T47D (cell line): ENCODE results near the gene CHMP4B.
A peak's percentile ranks its signal among the peaks of the same experiment; 100 is the strongest.
"Not testable (repeated sequence)": the region's sequence is repeated elsewhere in the genome, so short reads cannot be mapped to it uniquely, and the experiment has no call there.

Experiments used
- DNase-seq, 2 experiments: peaks; one replicate each; pipeline versions ENCODE4 v3.0.0 to v3.0.0-alpha.2; 2011 to 2012; ENCODE audit warnings: low read depth in 1 of 2, low spot score in 1 of 2
- JUND ChIP-seq: IDR thresholded peaks from 2 replicates; pipeline ENCODE4 v1.6.1; 2012; ENCODE audit warnings: low read depth
- in situ Hi-C: cut with HindIII; loops from 2 replicates; pipeline ENCODE4 v1.10.0; 2016; ENCODE audit warnings: low sequenced_read_pairs, low pct_unique_long_range_greater_than_20kb

The CHMP4B gene

GRCh38 chr20:33781945-33782344 is 29.2 kb upstream of the CHMP4B start:
- in situ Hi-C loops: no loop called here
- TF ChIP-seq JUND: no peak
- peak in 1 of 2 experiments; percentile 67 for DNase-seq

DNA sequence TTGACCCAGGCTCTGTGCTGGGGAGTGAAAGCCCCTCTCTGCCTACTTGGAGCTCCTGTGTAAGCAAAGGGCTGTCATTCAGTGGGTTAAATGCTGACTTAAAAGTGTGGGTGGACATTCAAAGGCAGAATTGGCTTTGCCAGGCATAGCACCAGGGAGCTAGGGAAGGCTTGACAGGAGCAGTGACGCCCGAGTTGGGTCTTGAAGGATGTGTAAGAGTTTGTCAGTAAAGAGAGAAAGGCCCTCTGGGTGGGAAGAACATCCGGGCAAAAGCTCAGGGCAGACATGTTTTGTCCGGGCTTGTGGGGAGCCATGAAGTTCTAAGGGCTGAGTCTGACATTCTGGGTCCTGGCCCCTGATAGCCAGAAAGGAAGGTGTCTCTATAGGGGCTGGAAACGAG is 27.9 kb upstream of the CHMP4B start:
- no peak for DNase-seq
- in situ Hi-C loops: no loop called here
- no peak for TF ChIP-seq JUND

DNA sequence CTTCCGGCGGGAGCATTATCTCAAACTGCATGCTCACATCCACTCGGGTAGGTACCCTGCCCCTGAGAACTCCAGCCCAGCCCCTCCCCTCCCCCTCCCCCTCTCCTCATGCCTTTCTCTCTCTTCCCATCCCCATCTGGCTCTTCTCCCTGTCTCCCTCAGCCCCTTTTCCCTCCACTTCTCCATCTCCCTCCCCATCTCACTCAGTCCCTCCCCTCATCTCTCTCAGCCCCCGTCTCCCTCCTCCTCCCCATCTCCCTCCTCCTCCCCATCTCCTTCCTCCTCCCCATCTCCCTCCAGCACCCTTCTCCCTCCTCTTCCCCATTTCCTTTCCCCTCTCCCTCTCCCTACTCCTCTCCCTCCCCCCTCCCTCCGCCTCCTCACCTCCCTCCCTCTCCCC is 27.3 kb upstream of the CHMP4B start:
- DNase-seq: no peak
- in situ Hi-C loops: no loop called here

DNA sequence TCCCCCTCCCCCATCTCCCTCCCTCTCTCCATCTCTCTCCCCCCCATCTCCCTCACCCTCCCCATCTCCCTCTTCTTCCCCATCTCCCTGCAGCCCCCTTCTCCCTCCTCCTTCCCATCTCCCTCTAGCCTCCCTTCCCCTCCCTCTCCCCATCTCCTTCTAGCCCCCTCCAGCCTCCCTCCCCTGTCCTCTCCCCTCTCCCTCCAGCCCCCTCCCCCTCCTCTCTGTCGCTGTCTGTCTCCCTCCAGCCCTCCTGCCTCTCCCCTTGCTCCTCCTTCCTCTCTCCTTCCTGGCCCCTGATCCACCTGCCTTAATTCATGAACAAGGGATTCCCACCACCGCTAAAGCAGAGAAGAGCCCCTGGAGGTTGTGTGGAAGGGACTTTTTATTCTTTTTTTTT is 26.9 kb upstream of the CHMP4B start:
- in situ Hi-C loops: no loop called here
- no peak for TF ChIP-seq JUND
- no peak for DNase-seq

More for the DNA sequence above, 27.3 kb upstream of the CHMP4B start:
- TF ChIP-seq JUND: no peak

DNA sequence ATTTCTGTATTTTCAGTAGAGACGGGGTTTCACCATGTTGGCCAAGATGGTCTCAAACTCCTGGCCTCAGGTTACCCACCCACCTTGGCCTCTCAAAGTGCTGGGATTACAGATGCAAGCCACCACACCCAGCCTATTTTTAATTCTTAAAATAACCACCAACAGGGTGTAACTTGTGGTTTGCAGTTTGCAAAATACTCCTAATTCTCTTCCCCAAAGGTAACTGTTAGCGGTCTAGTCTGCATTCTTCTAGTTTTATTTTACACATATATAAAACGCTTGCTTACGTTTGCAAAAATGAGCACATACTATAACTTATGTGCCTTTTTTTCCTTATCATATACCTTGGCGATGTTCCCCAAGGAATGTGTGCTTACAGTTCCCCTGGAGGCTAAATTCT is 25.6 kb upstream of the CHMP4B start:
- DNase-seq: no peak
- in situ Hi-C loops: no loop called here
- TF ChIP-seq JUND: no peak

DNA sequence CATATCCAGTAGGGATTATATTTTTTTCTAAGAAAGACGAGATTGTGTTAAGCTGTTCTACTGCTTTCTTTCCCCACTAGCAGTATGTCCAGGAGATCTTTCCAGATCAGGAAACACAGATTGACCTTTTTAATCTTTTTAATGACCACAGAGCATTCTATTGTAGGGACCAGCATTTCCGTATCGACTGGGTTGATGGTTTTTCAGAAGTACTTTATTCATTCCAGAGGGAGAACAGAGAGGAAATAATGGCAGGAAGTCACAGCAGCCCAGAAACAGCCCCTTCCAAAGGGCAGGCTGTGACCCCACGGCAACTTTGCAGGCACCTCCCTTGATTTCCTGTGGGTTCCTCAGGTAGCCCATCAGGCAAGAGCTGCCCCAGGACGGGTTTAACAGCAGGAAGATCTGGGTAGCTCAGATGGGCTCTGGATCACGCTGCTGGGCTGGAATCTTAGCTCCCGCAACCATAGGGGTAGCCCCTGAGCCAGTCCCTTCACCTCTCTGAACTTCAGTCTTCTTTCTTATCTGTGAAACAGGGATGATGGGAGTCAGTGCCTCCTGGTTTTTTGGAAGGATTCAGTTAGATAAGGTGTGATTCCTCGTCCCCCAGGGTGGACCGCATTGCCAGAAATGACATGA is 23.8 kb upstream of the CHMP4B start:
- no peak for DNase-seq
- TF ChIP-seq JUND: no peak
- in situ Hi-C loops: no loop called here

GRCh38 chr20:33788351-33789049 is 22.6 kb upstream of the CHMP4B start:
- TF ChIP-seq JUND: no peak
- DNase-seq: no peak
- in situ Hi-C loops: no loop called here

DNA sequence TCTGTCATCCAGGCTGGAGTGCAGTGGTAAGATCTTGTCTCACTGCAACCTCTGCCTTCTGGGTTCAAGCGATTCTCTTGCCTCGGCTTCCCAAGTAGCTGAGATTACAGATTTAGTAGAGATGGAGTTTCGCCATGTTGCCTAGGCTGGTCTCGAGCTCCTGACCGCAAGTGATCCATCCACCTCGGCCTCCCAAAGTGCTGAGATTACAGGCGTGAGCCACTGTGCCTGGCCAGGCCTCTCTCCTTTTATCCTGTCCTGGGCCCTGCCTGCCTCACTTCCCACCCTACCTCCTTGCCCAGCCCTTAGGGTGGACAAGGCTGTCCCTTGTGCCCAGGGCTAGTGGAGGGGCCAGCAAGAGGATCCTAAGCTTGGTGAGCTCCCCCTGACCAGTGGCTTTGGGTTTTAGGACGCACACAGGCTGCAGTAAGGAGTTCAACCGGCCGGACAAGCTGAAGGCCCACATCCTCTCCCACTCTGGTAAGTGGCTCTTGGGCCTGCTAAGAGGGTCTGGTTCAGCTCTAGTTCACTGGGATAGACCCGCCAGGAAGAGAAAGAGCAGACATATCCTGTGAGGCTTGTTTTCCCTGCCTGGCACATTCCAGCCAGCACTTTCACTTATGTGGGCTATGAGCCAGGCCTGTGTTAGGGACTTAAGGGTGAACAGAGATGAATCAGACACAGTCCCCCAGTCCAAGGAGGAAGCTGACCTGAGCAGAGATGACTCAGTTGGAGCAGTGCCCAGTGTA is 21.9 kb upstream of the CHMP4B start:
- peak; percentile 70 to 85 for DNase-seq
- in situ Hi-C loops: no loop called here
- TF ChIP-seq JUND: no peak

DNA sequence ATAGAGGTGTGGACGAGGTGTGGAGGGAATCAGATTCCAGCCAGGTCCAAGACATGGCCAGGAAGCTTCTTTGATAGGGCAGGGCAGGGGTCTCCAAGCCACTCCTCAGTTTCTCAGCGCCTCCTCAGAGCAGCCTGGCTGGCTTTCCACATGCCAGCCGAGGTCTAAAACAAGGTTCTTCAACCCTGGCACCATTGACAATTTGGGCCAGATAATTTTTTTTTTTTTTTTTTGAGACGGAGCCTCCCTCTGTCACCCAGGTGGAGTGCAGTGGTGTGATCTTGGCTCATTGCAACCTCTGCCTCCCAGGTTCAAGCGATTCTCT is 21.3 kb upstream of the CHMP4B start:
- in situ Hi-C loops: no loop called here
- no peak for TF ChIP-seq JUND
- no peak for DNase-seq

- in situ Hi-C loops: no loop called here
- no peak for DNase-seq
- TF ChIP-seq JUND: no peak
Measured at GRCh38 chr20:33790566-33790965, 20.6 kb upstream of the CHMP4B start.

DNA sequence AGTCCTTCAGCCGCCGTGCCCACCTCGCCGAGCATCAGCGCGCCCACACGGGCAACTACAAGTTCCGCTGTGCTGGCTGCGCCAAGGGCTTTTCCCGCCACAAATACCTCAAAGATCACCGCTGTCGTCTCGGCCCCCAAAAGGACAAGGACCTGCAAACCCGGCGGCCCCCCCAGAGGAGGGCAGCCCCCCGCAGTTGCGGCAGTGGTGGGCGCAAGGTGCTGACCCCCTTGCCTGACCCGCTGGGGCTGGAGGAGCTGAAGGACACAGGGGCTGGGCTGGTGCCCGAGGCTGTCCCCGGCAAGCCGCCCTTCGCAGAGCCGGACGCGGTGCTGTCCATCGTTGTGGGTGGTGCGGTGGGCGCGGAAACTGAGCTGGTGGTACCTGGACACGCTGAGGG is 20.1 kb upstream of the CHMP4B start:
- in situ Hi-C loops: no loop called here
- no peak for DNase-seq
- no peak for TF ChIP-seq JUND

DNA sequence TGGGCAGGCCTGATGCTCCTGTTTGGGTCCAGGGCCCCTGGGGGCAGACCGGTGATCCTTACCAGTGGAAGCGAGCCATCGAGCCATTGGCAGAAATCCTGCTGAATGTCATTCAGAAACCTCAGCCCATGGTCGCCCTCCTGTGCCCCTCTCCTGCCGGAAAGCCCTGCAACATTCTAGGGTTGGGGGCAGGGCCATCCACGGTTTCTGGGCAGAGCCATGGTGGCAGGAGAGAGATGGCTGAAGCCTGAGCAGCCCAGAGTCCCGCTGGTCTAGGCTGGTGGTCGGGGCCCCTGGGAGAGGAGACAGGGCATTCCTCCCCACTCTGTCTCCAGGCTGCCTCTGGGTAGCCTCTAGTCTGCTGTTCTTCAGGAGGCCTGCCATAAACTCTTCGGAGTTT is 19.6 kb upstream of the CHMP4B start:
- DNase-seq: no peak
- in situ Hi-C loops: no loop called here

GRCh38 chr20:33791959-33792597 is 19.1 kb upstream of the CHMP4B start:
- TF ChIP-seq JUND: no peak
- DNase-seq: peak; percentile 49 to 72
- in situ Hi-C loops: no loop called here

More for the DNA sequence above, 19.6 kb upstream of the CHMP4B start:
- no peak for TF ChIP-seq JUND

DNA sequence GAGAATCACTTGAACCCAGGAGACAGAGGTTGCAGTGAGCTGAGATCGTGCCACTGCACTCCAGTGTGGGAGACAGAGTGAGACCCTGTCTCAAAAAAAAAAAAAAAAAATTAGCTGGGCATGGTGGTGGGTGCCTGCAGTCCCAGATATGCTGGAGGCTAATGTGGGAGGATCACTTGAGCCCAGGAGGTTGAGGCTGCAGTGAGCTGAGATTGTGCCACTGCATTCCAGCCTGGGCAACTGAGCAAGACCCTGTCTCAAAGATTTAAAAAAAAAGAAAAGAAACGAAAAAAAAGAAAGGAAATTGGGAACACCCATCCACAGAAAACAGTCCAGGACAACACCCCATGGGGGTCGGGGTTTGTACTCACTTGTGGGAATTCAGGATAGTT is 18.6 kb upstream of the CHMP4B start:
- DNase-seq, in situ Hi-C loops: not testable (repeated sequence)
